NCI-H1694 treated with DMSO at 0.1 percent for 48 hours (cell line): ENCODE data around the gene ERAS.
"Not testable (repeated sequence)": the region's sequence is repeated elsewhere in the genome, so short reads cannot be mapped to it uniquely, and the experiment has no call there.

Source experiments
- DNase-seq: peaks from one replicate; lab custom pipeline; 2025; lab: John Stamatoyannopoulos, UW

Gene ERAS

DNA sequence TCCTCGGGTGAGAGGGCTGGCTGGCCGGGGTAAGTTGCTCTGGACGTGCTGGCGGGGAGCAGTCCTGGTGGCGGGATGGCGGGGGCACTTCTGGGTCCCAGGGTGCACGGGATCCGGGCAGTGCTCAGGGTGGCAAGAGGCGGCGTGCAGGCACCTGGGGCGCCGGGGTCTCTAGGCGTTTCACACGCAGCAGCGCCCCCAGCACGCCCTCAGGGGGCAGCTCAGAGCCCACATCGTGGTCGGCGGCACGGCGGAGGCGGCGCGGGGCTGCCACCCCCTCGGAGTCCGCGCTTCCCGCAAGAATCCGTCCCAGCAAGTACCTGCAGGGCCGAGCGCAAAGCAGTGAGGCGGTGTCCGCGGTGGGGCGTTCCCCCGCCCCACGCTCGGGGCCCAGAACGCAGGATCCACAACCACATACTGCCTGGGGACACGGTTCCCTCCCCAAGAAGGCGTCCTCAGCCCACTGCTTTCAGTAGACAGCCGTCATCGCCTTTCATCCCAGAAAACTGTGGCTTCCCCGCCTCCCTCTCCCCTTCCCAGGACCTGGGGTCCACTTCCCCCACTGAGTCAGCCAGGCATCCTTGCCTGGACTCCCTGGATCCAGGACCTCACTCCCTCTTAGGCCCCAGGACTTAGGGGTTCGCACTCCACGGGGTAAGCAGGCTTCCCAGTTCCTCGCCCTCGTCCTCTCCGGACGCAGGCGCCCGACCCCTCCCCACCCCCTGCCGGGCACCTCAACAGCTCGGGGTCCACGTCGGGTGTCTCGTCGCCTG, 5.0 kb downstream of the ERAS start:
- DNase-seq = no peak

DNA sequence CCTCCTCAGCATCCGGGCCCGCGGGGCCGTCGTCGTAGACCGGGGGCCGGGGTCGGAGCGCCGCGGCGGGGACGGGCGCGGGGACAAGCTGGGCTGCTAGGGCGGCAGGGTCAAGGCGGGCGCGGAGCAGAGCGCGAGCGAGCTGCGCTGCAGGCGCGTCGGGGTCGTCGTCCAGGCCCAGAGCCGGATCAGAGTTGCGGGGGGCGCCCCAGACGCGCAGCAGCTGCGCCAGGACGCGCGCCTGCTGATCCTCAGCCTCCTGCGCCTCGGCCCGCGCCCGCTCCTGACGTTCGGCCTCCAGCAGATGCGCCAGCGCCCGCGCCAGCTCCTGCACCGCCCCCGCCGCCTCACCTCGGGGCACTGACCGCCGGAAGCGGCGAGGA, 5.6 kb downstream of the ERAS start:
- DNase-seq = no peak

DNA sequence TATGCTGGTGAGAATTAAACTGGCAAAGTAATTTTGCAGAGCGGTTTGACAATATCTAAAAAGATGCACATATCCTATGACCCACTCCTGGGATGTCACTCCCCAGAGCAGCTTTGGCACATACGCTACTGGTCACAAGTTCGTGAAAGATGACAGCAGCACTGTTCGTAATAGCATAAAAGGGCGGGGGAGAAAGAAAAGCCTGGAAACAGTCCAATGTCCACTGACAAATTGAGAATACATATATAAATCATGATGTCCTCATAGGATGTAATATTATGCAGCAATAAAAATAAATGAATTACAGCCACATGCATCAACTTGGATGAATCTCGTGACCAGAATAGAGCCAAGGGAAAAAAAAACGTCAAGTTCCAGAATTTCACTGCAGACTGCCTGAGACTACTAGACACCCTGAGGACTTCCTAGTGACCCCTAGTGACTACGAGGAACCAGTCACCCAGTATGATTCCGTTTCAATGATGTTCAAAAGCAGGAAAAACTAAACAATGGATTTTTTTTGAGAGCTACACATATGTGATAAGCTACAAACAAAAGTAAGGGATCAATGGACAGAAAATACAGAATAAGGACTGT, 7.3 kb downstream of the ERAS start:
- no peak for DNase-seq

DNA sequence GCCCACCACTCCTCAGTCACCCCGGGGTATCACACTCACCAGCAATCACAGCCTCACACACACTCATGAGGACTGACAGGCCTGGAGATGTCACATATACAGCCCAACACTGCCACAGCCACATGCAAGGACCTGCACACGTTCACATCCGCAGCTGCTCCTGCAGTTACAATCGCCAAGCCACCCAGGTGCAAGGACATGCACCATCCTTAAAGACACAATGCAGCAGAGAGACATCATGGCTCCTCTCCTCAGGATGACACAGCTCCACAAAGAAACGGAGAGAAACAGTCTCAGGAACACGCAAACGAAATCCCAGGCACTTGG, 8.0 kb downstream of the ERAS start:
- no peak for DNase-seq

DNA sequence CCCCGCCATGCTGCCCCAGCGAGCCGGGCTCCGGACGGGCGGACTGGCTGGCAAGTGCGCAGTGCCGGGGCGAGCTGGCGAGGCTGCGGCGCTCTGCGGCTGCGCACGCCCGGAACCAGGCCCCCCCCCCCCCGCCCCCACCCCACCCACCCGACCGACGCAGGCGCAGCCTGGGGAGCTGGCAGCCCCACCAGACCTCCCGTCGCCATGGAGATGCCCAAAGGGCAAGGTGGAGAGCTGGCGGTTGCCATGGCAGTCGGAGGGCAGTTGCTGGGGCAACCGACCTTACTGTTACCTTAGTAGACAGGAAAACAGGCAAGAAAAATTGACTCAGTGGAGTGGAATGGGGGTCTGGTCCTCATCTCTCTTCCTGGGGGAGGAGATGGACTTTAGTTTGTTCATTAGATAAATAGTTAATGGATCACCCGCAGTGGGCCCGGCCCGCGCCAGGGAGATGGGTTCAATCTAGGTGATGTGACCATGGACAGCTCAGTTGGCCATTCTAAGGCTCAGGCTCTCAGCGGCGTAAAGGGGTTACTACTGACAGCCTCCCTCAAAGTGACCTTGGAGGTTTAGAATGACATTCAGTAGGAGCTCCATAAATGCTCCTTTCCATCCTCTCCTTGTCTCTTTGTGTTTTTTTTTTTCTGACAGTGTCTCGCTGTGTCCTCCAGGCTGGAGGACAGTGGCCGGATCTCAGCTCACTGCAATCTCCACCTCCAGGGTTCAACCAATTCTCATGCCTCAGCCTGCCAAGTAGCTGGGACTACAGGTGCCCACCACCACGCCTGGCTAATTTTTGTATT, 9.4 kb downstream of the ERAS start, which contains the start of gene PCSK1N:
TSS of gene PCSK1N (minus strand) at position 87 of the 806 bp plus-strand sequence. CDS start at position 9, 78 bp downstream.
- no peak for DNase-seq

DNA sequence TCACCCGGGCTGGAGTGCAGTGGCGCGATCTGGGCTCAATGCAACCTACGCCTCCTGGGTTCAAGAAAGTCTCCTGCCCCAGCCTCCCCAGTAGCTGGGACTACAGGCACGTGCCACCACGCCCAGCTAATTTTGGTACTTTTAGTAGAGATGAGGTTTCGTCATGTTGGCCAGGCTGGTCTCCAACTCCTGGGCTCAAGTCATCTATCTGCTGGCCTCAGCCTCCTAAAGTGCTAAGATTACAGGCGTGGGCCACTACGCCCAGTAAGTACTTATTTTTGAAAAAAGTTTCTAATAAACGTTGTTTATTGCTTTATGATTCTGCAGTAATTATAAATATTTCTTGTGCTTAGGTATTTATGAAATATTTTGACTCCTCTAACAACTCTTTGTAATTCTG, 13.4 kb downstream of the ERAS start:
- no peak for DNase-seq

DNA sequence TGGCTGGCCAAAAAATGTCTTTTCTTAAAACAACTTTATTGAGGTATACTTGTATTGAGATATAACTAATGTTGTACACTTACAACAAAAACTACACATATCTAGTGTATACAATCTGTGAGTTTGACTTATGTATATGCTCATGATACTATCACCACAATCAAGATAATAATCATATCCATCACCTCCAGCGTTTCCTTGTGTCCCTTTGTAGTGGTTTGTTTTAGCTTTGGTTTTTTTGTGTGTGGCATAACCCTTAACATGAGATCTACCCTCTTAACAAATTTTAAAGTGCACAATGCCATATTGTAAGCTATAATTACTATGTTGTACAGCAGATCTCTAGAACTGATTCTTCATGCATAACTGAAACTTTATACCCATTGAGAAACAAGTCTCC, 22.5 kb downstream of the ERAS start:
- no peak for DNase-seq

DNA sequence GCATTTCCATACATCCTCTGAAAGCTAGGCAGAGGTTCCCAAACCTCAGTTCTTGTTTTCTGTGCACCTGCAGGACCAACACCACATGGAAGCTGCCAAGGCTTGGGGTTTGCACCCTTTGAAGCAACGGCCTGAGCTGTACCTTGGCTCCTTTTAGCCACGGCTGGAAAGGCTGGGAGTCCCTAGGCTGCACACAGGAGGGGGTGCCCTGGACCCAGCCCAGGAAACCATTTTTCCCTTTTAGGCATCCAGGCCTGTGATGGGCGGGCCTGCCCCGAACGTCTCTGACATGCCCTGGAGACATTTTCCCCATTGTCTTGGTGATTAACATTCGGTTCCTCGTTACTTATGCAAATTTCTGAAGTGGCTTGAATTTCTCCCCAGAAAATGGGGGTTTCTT, 26.5 kb downstream of the ERAS start:
- DNase-seq = no peak

DNA sequence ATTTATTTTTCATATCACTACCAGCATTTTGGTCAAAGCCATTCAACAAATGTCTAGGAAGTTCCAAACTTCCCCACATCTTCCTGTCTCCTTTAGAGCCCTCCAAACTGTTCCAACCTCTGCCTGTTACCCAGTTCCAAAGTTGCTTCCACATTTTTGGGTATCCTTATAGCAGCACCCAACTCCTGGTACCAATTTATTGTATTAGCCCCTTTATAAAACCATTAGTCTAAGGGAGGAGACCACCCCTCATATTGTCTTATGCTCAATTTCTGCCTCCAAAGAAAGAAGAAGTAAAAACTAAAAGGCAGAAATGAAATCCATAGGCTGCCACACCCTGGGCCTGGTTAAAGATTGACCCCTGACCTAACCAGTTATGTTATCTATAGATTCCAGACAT, 27.2 kb downstream of the ERAS start:
- not testable (repeated sequence) for DNase-seq

DNA sequence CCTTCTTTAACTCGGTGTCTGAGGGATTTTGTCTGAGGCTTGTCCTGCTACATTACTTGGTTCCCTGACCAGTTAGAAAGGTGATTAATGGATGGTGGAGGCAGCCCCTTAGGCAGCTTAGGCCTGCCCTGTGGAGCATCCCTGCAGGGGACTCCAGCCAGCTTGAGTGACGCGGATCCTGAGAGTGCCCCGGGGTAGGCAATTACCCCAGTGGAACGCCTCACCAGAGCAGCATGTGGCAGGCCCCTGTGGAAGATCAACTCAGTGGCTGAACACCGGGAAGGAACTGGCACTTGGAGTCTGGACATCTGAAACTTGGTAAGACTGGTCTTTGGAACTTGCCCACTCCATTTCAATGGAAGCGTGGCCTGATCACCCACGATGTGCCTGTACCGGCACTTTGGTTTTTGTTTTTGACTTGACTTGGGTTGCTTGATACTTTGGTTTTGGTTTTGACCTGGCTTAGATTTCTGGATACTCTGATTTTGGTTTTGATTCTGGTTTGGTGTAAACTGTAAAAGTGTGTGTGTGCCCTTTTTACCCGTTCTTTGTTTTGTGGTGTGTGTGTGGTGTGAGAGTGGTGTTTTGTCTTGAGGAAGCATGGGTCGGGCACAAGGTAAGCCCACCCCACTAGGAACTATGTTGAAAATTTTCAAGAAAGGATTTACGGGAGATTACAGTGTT, 27.9 kb downstream of the ERAS start:
- not testable (repeated sequence) for DNase-seq

DNA sequence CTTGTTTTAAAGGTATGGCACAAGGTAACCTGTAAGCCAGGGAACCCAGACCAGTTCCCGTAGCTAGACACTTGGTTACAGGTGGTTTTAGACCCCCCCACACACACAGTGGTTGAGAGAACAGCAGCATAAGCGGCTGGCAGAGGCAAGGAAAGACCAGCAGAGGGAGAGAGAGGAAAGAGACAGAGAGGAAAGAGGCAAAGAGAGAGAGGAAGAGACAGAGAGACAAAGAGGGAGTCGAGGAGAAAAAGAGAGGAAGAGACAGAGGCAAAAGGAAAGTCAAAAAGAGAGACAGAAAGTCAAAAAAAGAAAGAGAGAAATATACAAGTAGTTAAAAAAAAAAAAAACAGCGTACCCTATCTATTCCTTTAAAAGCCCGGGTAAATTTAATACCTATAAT, 28.6 kb downstream of the ERAS start:
- no peak for DNase-seq

DNA sequence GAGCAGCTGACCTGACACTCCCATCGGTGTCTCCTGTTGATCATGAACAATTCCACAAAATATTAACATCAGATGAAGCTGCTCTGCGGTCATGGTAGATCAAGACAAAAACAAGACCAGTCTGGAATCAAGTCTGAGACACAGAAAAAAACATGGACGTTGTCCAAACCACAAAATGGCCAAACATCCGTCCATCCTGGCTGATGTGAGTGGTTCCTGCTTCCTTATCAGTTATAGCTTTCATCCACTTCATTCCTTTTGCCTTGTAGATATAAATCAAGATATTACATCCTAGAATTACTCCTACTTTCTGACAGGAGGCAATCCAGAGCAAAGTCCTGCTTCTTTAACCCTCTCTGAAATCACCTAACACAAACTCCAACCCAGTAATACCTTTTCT, 37.9 kb downstream of the ERAS start:
- DNase-seq = no peak

DNA sequence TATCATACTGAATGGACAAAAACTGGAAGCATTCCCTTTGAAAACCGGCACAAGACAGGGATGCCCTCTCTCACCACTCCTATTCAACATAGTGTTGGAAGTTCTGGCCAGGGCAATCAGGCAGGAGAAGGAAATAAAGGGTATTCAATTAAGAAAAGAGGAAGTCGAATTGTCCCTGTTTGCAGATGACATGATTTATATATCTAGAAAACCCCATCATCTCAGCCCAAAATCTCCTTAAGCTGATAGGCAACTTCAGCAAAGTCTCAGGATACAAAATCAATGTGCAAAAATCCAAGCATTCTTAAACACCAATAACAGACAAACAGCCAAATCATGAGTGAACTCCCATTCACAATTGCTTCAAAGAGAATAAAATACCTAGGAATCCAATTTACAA, 45.7 kb downstream of the ERAS start:
- not testable (repeated sequence) for DNase-seq

DNA sequence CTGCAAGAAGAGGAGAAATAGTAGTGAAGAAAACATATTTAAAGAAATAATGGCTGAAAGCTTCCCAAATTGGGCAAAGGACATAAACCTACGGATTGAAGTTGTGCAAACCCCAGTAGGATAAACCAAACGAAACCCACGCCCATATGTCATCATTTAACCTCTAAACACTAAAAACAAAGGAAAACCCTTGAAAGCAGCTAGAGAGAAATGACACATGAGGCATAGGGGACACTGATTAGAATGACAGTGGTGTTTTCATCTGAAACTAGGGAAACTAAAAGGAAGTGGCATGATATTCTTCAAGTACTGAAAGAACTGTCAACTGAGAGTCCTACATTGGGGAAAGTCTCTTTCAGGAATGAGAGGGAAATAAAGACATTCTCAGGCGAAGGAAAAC, 50.6 kb downstream of the ERAS start:
- DNase-seq = not testable (repeated sequence)
